ENCODE results near the gene BAIAP3. TPM values are rescaled to one million over a fixed set of nuclear protein-coding genes. Genes with fewer than 3 reads are reported as not detected.

BAIAP3 gene
- polyA plus RNA-seq, 1 donor from 2014 or later: 65.2 TPM

DNA sequence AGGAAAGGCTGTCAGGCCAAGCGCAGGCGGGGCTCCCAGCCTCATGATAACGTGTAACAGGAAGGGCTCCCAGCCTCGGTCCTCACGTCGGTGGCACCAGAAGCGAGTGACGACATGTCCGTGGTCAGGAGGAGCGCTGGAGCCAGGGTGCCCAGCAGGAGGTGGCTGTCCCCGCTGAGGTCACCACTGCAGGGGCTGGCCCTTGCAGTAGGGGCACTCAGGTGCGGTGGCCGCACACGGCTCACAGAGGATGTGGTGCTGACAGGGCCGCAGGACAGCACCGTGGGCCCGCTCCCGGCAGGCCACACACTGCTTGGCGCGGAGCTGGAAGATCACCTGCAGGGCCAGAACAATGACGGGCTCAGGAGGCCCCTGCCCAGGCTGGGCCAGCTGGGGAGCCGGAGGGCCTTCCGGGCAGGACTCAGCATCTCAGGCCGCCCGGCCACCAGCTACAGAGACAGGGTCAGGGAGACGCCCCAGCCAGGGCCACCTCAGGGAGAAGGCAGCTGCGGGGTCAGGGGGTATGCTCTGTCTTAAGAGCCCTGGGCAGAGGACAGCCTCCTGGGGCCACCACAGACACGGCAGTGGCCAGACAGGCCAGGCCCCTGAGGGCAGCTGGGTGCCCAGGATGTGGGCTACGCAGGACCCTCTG, 32.7 kb downstream of the BAIAP3 start:
- Histone ChIP-seq H3K9me3 (ENCODE audit: low read length) (no peaks in the 10 kb centered on the region), H3K36me3 (ENCODE audit: insufficient read depth, low read length) (no peaks in the 10 kb centered on the region), H4K20me1 (ENCODE audit: insufficient read depth) (no peaks in the 10 kb centered on the region), H3K9ac (ENCODE audit: low read length) (no peak overlapping the region), H3K4me2 (ENCODE audit: low read length) (no peak overlapping the region), H3K27ac (ENCODE audit: low read length) (no peak overlapping the region), H3K9me2 (ENCODE audit: insufficient read depth, low read length) (no peaks in the 10 kb centered on the region), H3K4me3 (ENCODE audit: low read length) (no peak overlapping the region), H3F3A (ENCODE audit: insufficient read depth, low read length, poor library complexity, severe bottlenecking) (no peaks in the 10 kb centered on the region), H2AFZ (ENCODE audit: low read depth, low read length) (no peak overlapping the region), H3K27me3 (ENCODE audit: insufficient read depth, low read depth, low read length) (no peaks in the 10 kb centered on the region), H3K79me2 (replicated peaks; ENCODE audit: insufficient read depth, low read length) (no peaks in the 10 kb centered on the region)
- no peak for TF ChIP-seq EZH2 (IDR thresholded peaks at IDR 0.05; ENCODE audit: borderline replicate concordance, insufficient read depth, low read length, poor library complexity, severe bottlenecking)

- no peaks in the 10 kb centered on the region for H3K9me2 ChIP-seq (ENCODE audit: insufficient read depth, low read length)
- no peak overlapping the region for H3K9ac ChIP-seq (ENCODE audit: low read length)
- H3K36me3 ChIP-seq (ENCODE audit: insufficient read depth, low read length): no peaks in the 10 kb centered on the region
- no peaks in the 10 kb centered on the region for H3K27me3 ChIP-seq (ENCODE audit: insufficient read depth, low read depth, low read length)
- no peak overlapping the region for H3K4me2 ChIP-seq (ENCODE audit: low read length)
- TF ChIP-seq MXI1 (conservative IDR thresholded peaks at IDR 0.05; ENCODE audit: poor library complexity, severe bottlenecking) (no peak), RAD21 (conservative IDR thresholded peaks at IDR 0.05) (no peak), EP300 (conservative IDR thresholded peaks at IDR 0.05; ENCODE audit: poor library complexity, severe bottlenecking) (no peak), TAF1 (IDR thresholded peaks at IDR 0.05; ENCODE audit: low read depth) (no peak), POLR2AphosphoS5 (IDR thresholded peaks at IDR 0.05) (no peak), CTCF (IDR thresholded peaks at IDR 0.05; ENCODE audit: poor library complexity, severe bottlenecking) (no peak), EZH2 (IDR thresholded peaks at IDR 0.05; ENCODE audit: borderline replicate concordance, insufficient read depth, low read length, poor library complexity, severe bottlenecking) (no peak), SMC3 (conservative IDR thresholded peaks at IDR 0.05; ENCODE audit: poor library complexity) (no peak)
- TF ChIP-seq, protein P1, sequence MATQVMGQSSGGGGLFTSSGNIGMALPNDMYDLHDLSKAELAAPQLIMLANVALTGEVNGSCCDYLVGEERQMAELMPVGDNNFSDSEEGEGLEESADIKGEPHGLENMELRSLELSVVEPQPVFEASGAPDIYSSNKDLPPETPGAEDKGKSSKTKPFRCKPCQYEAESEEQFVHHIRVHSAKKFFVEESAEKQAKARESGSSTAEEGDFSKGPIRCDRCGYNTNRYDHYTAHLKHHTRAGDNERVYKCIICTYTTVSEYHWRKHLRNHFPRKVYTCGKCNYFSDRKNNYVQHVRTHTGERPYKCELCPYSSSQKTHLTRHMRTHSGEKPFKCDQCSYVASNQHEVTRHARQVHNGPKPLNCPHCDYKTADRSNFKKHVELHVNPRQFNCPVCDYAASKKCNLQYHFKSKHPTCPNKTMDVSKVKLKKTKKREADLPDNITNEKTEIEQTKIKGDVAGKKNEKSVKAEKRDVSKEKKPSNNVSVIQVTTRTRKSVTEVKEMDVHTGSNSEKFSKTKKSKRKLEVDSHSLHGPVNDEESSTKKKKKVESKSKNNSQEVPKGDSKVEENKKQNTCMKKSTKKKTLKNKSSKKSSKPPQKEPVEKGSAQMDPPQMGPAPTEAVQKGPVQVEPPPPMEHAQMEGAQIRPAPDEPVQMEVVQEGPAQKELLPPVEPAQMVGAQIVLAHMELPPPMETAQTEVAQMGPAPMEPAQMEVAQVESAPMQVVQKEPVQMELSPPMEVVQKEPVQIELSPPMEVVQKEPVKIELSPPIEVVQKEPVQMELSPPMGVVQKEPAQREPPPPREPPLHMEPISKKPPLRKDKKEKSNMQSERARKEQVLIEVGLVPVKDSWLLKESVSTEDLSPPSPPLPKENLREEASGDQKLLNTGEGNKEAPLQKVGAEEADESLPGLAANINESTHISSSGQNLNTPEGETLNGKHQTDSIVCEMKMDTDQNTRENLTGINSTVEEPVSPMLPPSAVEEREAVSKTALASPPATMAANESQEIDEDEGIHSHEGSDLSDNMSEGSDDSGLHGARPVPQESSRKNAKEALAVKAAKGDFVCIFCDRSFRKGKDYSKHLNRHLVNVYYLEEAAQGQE (IDR thresholded peaks at IDR 0.05; ENCODE audit: borderline replicate concordance): no peak
- no peaks in the 10 kb centered on the region for H3K79me2 ChIP-seq (replicated peaks; ENCODE audit: insufficient read depth, low read length)
- H4K20me1 ChIP-seq (ENCODE audit: insufficient read depth): no peaks in the 10 kb centered on the region
- no peaks in the 10 kb centered on the region for H3K9me3 ChIP-seq (ENCODE audit: low read length)
- no peak overlapping the region for H3K4me3 ChIP-seq (ENCODE audit: low read length)
- no peak overlapping the region for H2AFZ ChIP-seq (ENCODE audit: low read depth, low read length)
- H3K27ac ChIP-seq (ENCODE audit: low read length): no peak overlapping the region
- no peaks in the 10 kb centered on the region for H3F3A ChIP-seq (ENCODE audit: insufficient read depth, low read length, poor library complexity, severe bottlenecking)
Measured at GRCh38 chr16:1366712-1367299, 33.4 kb downstream of the BAIAP3 start.

Data from neural cell (in vitro differentiated cells).